HepG2 (cell line): ENCODE measurements around the gene ECPAS.

Experiments used
- CEBPB ChIP-seq: IDR thresholded peaks from 2 replicates; pipeline ENCODE4 v1.6.1; 2011; ENCODE audit warnings: low read depth, low read length, improper control_type of control experiment, borderline replicate concordance
- CEBPG ChIP-seq: IDR thresholded peaks from 2 replicates; pipeline ENCODE4 v1.6.1; 2016
- CTCF ChIP-seq: sonication (generic); formaldehyde crosslinking; IDR thresholded peaks from 2 replicates; pipeline ENCODE4 v1.5.0; 2020; ENCODE audit warnings: mild to moderate bottlenecking, missing genetic modification reagents, moderate library complexity
- NBN ChIP-seq: fragments of 450-650 bp; conservative IDR thresholded peaks from 2 replicates; pipeline ENCODE4 v1.6.1; 2017
- POLR2A ChIP-seq, 2 experiments: IDR thresholded peaks; 2 replicates each; pipeline ENCODE4 v1.6.1; 2011; ENCODE audit warnings: low read depth in 2 of 2, low read length in 2 of 2, mild to moderate bottlenecking in 1 of 2, moderate library complexity in 1 of 2; ENCODE audit not compliant: insufficient read depth in 1 of 2
- RARG ChIP-seq: sonication (generic); formaldehyde crosslinking; IDR thresholded peaks from 2 replicates; pipeline ENCODE4 v1.4.0; 2020; ENCODE audit warnings: low read depth, mild to moderate bottlenecking, missing genetic modification reagents
- RCOR2 ChIP-seq: IDR thresholded peaks from 2 replicates; pipeline ENCODE4 v1.6.1; 2016; ENCODE audit warnings: missing biosample characterization, missing genetic modification reagents
- YY1 ChIP-seq: IDR thresholded peaks from 2 replicates; pipeline ENCODE4 v1.6.1; 2011; ENCODE audit warnings: low read length, low read depth, moderate library complexity, mild to moderate bottlenecking; ENCODE audit not compliant: insufficient read depth, insufficient replicate concordance
- ZNF543 ChIP-seq: sonication (generic); formaldehyde crosslinking; IDR thresholded peaks from 2 replicates; pipeline ENCODE4 v1.4.0; 2020; ENCODE audit warnings: mild to moderate bottlenecking, missing genetic modification reagents
- TF ChIP-seq, protein P1 (sequence below), 2 experiments: sonication (generic) in 1 of 2; formaldehyde crosslinking in 1 of 2; IDR thresholded peaks; 2 replicates each; pipeline versions ENCODE4 v1.4.0 to v1.6.1; 2018 to 2020; ENCODE audit warnings: missing genetic modification reagents in 2 of 2, borderline replicate concordance in 1 of 2, low read depth in 1 of 2, mild to moderate bottlenecking in 1 of 2, missing biosample characterization in 1 of 2

DNA sequence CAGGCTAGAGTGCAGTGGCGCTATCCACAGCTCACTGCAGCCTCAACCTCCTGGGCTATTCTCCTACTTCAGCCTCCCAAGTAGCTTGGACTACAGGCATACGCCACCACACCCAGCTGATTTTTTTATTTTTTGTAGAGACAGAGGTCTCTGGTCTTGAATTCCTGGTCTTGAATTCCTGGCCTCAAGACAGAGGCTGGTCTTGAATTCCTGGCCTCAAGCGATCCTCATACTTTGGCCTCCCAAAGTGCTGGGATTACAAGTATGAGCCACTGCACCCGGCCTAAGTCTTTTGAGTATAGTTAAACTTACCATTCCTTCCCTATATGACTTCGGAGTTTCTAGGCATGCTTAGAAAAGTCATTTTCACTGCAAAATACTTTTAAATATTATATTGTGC, 29.4 kb downstream of the ECPAS start:
- TF ChIP-seq CEBPB (no peak), YY1 (no peak), ZNF543 (CRISPR knock-in tag) (no peak), NBN (no peak), CTCF (CRISPR knock-in tag) (no peak), CEBPG (CRISPR knock-in tag) (no peak), POLR2A (IDR thresholded peaks at IDR 0.05; ENCODE audit: insufficient read depth in 1 of 2, low read depth in 2 of 2, low read length in 2 of 2) (no peak), RCOR2 (CRISPR knock-in tag) (no peak), RARG (CRISPR knock-in tag) (no peak)
- TF ChIP-seq, protein P1, sequence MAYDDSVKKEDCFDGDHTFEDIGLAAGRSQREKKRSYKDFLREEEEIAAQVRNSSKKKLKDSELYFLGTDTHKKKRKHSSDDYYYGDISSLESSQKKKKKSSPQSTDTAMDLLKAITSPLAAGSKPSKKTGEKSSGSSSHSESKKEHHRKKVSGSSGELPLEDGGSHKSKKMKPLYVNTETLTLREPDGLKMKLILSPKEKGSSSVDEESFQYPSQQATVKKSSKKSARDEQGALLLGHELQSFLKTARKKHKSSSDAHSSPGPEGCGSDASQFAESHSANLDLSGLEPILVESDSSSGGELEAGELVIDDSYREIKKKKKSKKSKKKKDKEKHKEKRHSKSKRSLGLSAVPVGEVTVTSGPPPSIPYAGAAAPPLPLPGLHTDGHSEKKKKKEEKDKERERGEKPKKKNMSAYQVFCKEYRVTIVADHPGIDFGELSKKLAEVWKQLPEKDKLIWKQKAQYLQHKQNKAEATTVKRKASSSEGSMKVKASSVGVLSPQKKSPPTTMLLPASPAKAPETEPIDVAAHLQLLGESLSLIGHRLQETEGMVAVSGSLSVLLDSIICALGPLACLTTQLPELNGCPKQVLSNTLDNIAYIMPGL (CRISPR knock-in tag; IDR thresholded peaks at IDR 0.05; ENCODE audit: borderline replicate concordance in 1 of 2, low read depth in 1 of 2) = no peak
